LNCaP clone FGC (cell line): ENCODE results near the gene FHIT.

Experiments used
- DNase-seq: peaks from one replicate; pipeline ENCODE4 v3.0.0-alpha.2; 2011; ENCODE audit warnings: low read depth
- H3K4me3 ChIP-seq: 2 replicates; pipeline ENCODE4 v1.5.1; 2011; ENCODE audit warnings: mild to moderate bottlenecking, low read depth, low read length, control low read depth
- CTCF ChIP-seq: IDR thresholded peaks from 2 replicates; pipeline ENCODE4 v1.5.1; 2012; ENCODE audit warnings: mild to moderate bottlenecking; ENCODE audit not compliant: control insufficient read depth, insufficient read depth; ENCODE audit errors: extremely low read depth

FHIT gene

GRCh38 chr3:60746695-60747416 lies 504.4 kb downstream of the FHIT start:
- no peak for DNase-seq
- no peak overlapping the region for H3K4me3 ChIP-seq
- no peak for TF ChIP-seq CTCF

- no peak overlapping the region for H3K4me3 ChIP-seq
- DNase-seq = no peak
- no peak for TF ChIP-seq CTCF
These were observed 505.1 kb downstream of the FHIT start for GRCh38 chr3:60746043-60746638.

- DNase-seq = no peak
- no peak overlapping the region for H3K4me3 ChIP-seq
- TF ChIP-seq CTCF = no peak
These were observed 507.6 kb downstream of the FHIT start for GRCh38 chr3:60743631-60744164.

GRCh38 chr3:60742606-60743145 lies 508.6 kb downstream of the FHIT start:
- H3K4me3 ChIP-seq = no peak overlapping the region
- peak; percentile 67 for TF ChIP-seq CTCF
- no peak for DNase-seq

GRCh38 chr3:60737633-60738399 lies 513.4 kb downstream of the FHIT start:
- no peak overlapping the region for H3K4me3 ChIP-seq
- no peak for TF ChIP-seq CTCF
- DNase-seq = no peak

GRCh38 chr3:60730371-60730770 lies 520.9 kb downstream of the FHIT start:
- no peak for TF ChIP-seq CTCF
- no peak overlapping the region for H3K4me3 ChIP-seq
- no peak for DNase-seq
